ENCODE measurements around the gene DENND1A. TPM values are rescaled to one million over a fixed set of nuclear protein-coding genes. Genes with fewer than 3 reads are reported as not detected.

The DENND1A gene
- total RNA-seq, 1 experiment from 2014 or later: 42.5 TPM

DNA sequence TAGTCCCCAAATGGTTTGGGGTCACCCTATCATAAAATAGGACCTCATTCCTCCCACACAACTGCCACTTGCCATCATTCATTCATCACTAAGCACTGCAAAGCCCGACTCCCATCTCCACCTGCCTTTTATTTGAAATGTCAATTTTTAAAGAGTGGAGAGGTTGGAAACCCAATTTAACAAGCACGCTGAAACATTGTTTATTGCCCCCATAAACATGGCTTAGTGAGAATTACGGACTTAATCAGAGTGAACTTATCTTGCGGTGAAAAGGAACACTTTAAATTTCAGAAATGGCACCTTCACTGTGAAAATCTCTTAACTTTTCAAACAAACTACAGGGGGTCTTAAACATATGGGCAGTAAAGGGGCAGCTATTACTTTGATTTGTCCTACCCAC is 332.9 kb downstream of the DENND1A start:
- Mint-ChIP-seq H3K36me3 (ENCODE audit: insufficient read depth, unreplicated experiment) (no peaks in the 10 kb centered on the region), H3K4me1 (ENCODE audit: insufficient read depth, unreplicated experiment) (no peaks in the 10 kb centered on the region), H3K27ac (ENCODE audit: low read depth, unreplicated experiment) (no peak overlapping the region), H3K9me3 (ENCODE audit: unreplicated experiment) (no peaks in the 10 kb centered on the region), H3K4me3 (ENCODE audit: unreplicated experiment) (no peak overlapping the region), H3K27me3 (ENCODE audit: insufficient read depth, unreplicated experiment) (no peaks in the 10 kb centered on the region)
- BruUV-seq (replicated peaks): no TSS peak
- no peak for DNase-seq (ENCODE audit: unreplicated experiment)
- POLR2A ChIA-PET: no interaction called here
- CTCF ChIA-PET: no interaction called here
- TF ChIP-seq, protein P1, sequence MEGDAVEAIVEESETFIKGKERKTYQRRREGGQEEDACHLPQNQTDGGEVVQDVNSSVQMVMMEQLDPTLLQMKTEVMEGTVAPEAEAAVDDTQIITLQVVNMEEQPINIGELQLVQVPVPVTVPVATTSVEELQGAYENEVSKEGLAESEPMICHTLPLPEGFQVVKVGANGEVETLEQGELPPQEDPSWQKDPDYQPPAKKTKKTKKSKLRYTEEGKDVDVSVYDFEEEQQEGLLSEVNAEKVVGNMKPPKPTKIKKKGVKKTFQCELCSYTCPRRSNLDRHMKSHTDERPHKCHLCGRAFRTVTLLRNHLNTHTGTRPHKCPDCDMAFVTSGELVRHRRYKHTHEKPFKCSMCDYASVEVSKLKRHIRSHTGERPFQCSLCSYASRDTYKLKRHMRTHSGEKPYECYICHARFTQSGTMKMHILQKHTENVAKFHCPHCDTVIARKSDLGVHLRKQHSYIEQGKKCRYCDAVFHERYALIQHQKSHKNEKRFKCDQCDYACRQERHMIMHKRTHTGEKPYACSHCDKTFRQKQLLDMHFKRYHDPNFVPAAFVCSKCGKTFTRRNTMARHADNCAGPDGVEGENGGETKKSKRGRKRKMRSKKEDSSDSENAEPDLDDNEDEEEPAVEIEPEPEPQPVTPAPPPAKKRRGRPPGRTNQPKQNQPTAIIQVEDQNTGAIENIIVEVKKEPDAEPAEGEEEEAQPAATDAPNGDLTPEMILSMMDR (IDR thresholded peaks at IDR 0.05; ENCODE audit: unreplicated experiment): no peak
- intact Hi-C loops (cut with micrococcal nuclease): no loop called here

DNA sequence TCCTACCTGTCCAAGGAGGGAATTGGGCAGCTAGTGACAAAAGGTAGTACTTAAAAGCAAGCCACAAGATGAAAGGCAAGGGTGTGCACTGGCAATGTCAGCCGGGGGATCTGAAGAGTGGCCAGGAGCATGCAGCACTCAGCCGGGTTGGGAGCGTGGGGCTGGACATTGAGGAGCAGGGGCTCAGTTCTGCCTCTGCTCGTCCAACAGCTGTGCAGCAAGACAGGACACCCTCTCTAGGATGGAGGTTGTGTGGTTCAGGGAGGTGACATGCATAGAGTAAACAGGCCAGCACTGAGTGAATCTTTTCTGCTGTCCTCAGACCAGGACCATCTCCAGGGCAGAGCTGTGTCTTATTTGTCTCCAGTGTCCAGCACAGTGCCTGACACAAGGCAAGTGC is 338.6 kb downstream of the DENND1A start:
- Mint-ChIP-seq H3K36me3 (ENCODE audit: insufficient read depth, unreplicated experiment) (no peaks in the 10 kb centered on the region), H3K4me3 (ENCODE audit: unreplicated experiment) (no peak overlapping the region), H3K27ac (ENCODE audit: low read depth, unreplicated experiment) (no peak overlapping the region), H3K9me3 (ENCODE audit: unreplicated experiment) (no peaks in the 10 kb centered on the region), H3K4me1 (ENCODE audit: insufficient read depth, unreplicated experiment) (no peaks in the 10 kb centered on the region), H3K27me3 (ENCODE audit: insufficient read depth, unreplicated experiment) (no peaks in the 10 kb centered on the region)
- DNase-seq (ENCODE audit: unreplicated experiment): no peak
- CTCF ChIA-PET: no interaction called here
- POLR2A ChIA-PET: no interaction called here
- intact Hi-C loops (cut with micrococcal nuclease): no loop called here
- no TSS peak for BruUV-seq (replicated peaks)
- TF ChIP-seq, protein P1 (IDR thresholded peaks at IDR 0.05; ENCODE audit: unreplicated experiment): no peak

DNA sequence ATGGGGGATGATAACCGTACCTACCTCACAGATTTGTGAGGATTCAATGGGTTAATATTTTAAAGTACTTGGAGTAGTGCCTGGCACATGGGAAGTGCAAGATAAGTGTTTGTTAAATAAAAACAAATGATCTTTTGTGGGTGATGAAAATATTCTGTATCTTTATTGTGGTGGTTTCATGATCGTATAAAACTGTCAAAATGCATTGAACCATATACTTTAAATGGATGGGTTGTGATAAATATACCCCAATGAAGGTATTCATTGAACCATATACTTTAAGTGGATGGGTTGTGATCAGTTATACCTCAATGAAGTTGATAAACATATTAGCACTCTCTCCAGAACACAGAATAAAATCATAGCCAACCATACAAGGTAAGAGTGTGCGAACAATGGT is 339.4 kb downstream of the DENND1A start:
- no TSS peak for BruUV-seq (replicated peaks)
- DNase-seq (ENCODE audit: unreplicated experiment): no peak
- H3K4me3 Mint-ChIP-seq (ENCODE audit: unreplicated experiment): no peak overlapping the region
- no peaks in the 10 kb centered on the region for H3K9me3 Mint-ChIP-seq (ENCODE audit: unreplicated experiment)
- H3K27ac Mint-ChIP-seq (ENCODE audit: low read depth, unreplicated experiment): no peak overlapping the region
- no peaks in the 10 kb centered on the region for H3K4me1 Mint-ChIP-seq (ENCODE audit: insufficient read depth, unreplicated experiment)
- no peaks in the 10 kb centered on the region for H3K27me3 Mint-ChIP-seq (ENCODE audit: insufficient read depth, unreplicated experiment)
- TF ChIP-seq, protein P1 (IDR thresholded peaks at IDR 0.05; ENCODE audit: unreplicated experiment): no peak
- ChIA-PET POLR2A (no interaction called here), CTCF (no interaction called here)
- intact Hi-C loops (cut with micrococcal nuclease): no loop called here
- H3K36me3 Mint-ChIP-seq (ENCODE audit: insufficient read depth, unreplicated experiment): no peaks in the 10 kb centered on the region

DNA sequence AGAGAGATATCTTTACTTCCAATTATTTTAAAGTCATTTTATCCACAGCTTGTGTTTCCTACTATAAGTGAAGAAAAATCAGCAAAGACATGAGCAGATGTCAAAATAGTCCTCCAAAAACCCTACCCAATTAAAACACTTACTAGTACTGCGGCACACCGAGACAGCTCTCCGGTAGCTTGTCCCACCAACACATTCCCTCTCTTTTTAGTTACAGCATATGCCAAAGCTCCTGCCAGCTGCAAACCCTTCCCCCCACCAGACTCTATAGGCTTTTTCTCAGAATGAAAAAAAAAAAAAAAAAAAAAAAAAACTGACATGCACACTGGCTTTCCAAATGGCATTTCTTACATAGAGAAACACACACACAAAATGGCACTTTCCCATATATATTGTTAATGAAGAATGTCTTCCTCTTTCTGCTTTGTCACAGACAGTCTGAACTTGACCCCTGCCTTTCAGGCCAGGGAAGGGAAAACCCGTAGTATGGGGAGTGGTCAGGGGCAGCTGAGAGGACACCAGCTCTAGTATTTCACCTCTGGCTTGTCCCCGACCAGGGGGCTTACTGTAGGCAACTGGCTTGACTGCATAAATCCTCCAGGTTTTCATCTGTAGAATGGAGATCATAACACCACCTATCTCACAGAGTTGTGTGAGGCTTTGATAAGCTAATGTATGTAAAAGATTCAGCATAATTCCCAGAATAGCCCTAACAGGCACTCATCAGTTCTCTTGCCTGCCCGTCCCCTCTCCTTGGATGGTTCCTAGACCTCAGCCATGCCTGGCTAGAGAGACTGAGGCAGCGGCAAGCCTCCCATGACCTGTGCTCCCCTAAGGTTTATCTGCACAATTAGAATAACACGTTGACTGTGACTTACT is 340.3 kb downstream of the DENND1A start:
- no peaks in the 10 kb centered on the region for H3K27me3 Mint-ChIP-seq (ENCODE audit: insufficient read depth, unreplicated experiment)
- H3K9me3 Mint-ChIP-seq (ENCODE audit: unreplicated experiment): no peaks in the 10 kb centered on the region
- H3K4me1 Mint-ChIP-seq (ENCODE audit: insufficient read depth, unreplicated experiment): no peaks in the 10 kb centered on the region
- TF ChIP-seq, protein P1 (IDR thresholded peaks at IDR 0.05; ENCODE audit: unreplicated experiment): no peak
- ChIA-PET POLR2A (interaction anchor here (1.1 kb wide), 1 partner anchor 11 kb away, joined by 3 read pairs; no protein-coding TSS in a partner anchor), CTCF (interaction anchor here (0.5 kb wide), 1 partner anchor 586 kb away, joined by 3 read pairs; no protein-coding TSS in a partner anchor)
- BruUV-seq (replicated peaks): no TSS peak
- H3K27ac Mint-ChIP-seq (ENCODE audit: low read depth, unreplicated experiment): no peak overlapping the region
- no peak overlapping the region for H3K4me3 Mint-ChIP-seq (ENCODE audit: unreplicated experiment)
- no peak for DNase-seq (ENCODE audit: unreplicated experiment)
- intact Hi-C loops (cut with micrococcal nuclease): no loop called here
- no peaks in the 10 kb centered on the region for H3K36me3 Mint-ChIP-seq (ENCODE audit: insufficient read depth, unreplicated experiment)
